AG20443 (cell line): Measurements from ENCODE around the gene CACNA1D.
A peak's percentile ranks its signal among the peaks of the same experiment; 100 is the strongest.
"Not testable (repeated sequence)": the region's sequence is repeated elsewhere in the genome, so short reads cannot be mapped to it uniquely, and the experiment has no call there.

Source experiments
- DNase-seq: peaks from one replicate; pipeline ENCODE4 v3.0.0; 2012; ENCODE audit warnings: low spot score, mixed read lengths

CACNA1D gene

GRCh38 chr3:53530205-53530604 lies 35.8 kb downstream of the CACNA1D start:
- no peak for DNase-seq

- DNase-seq, result no peak
Measured at GRCh38 chr3:53531749-53532148, 37.3 kb downstream of the CACNA1D start.

- no peak for DNase-seq
Measured at GRCh38 chr3:53533472-53533871, 39.1 kb downstream of the CACNA1D start.

GRCh38 chr3:53534216-53534615 lies 39.8 kb downstream of the CACNA1D start:
- DNase-seq, result no peak

GRCh38 chr3:53534676-53535400 lies 40.4 kb downstream of the CACNA1D start:
- DNase-seq, result no peak

GRCh38 chr3:53536282-53536681 lies 41.9 kb downstream of the CACNA1D start:
- DNase-seq, result no peak

- no peak for DNase-seq
Measured at GRCh38 chr3:53544357-53544756, 49.9 kb downstream of the CACNA1D start.

- no peak for DNase-seq
Measured at GRCh38 chr3:53545310-53545995, 51.0 kb downstream of the CACNA1D start.

- no peak for DNase-seq
Measured at GRCh38 chr3:53545996-53546359, 51.6 kb downstream of the CACNA1D start.

- DNase-seq, result no peak
Measured at GRCh38 chr3:53547327-53547726, 52.9 kb downstream of the CACNA1D start.

- DNase-seq, result no peak
Measured at GRCh38 chr3:53550005-53550620, 55.7 kb downstream of the CACNA1D start.

- no peak for DNase-seq
Measured at GRCh38 chr3:53551324-53551723, 56.9 kb downstream of the CACNA1D start.

- DNase-seq, result no peak
Measured at GRCh38 chr3:53552730-53553129, 58.3 kb downstream of the CACNA1D start.

GRCh38 chr3:53553200-53553599 lies 58.8 kb downstream of the CACNA1D start:
- DNase-seq, result no peak

GRCh38 chr3:53554559-53555067 lies 60.2 kb downstream of the CACNA1D start:
- no peak for DNase-seq

- DNase-seq, result no peak
Measured at GRCh38 chr3:53555068-53555588, 60.7 kb downstream of the CACNA1D start.

GRCh38 chr3:53566461-53567145 lies 72.2 kb downstream of the CACNA1D start:
- DNase-seq, result no peak

- no peak for DNase-seq
Measured at GRCh38 chr3:53570081-53570480, 75.7 kb downstream of the CACNA1D start.

- DNase-seq, result peak; percentile 29
Measured at GRCh38 chr3:53570709-53571108, 76.3 kb downstream of the CACNA1D start.

GRCh38 chr3:53571264-53571663 lies 76.9 kb downstream of the CACNA1D start:
- no peak for DNase-seq

- not testable (repeated sequence) for DNase-seq
Measured at GRCh38 chr3:53572184-53572583, 77.8 kb downstream of the CACNA1D start.

GRCh38 chr3:53577506-53577905 lies 83.1 kb downstream of the CACNA1D start:
- DNase-seq, result no peak
